ENCODE results near the gene C15orf61.

Gene C15orf61

GRCh38 chr15:67531379-67531914, 10.5 kb downstream of the C15orf61 start:
- Mint-ChIP-seq H3K9me3 (no peaks in the 10 kb centered on the region), H3K27me3 (ENCODE audit: low read depth) (no peaks in the 10 kb centered on the region), H3K36me3 (ENCODE audit: low read depth) (peaks cover 23% of the 10 kb centered on the region), H3K27ac (no peak overlapping the region), H3K4me3 (no peak overlapping the region), H3K4me1 (peaks cover 15% of the 10 kb centered on the region)
- TF ChIP-seq, protein P1, sequence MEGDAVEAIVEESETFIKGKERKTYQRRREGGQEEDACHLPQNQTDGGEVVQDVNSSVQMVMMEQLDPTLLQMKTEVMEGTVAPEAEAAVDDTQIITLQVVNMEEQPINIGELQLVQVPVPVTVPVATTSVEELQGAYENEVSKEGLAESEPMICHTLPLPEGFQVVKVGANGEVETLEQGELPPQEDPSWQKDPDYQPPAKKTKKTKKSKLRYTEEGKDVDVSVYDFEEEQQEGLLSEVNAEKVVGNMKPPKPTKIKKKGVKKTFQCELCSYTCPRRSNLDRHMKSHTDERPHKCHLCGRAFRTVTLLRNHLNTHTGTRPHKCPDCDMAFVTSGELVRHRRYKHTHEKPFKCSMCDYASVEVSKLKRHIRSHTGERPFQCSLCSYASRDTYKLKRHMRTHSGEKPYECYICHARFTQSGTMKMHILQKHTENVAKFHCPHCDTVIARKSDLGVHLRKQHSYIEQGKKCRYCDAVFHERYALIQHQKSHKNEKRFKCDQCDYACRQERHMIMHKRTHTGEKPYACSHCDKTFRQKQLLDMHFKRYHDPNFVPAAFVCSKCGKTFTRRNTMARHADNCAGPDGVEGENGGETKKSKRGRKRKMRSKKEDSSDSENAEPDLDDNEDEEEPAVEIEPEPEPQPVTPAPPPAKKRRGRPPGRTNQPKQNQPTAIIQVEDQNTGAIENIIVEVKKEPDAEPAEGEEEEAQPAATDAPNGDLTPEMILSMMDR (IDR thresholded peaks at IDR 0.05; ENCODE audit: unreplicated experiment in 3 of 3): no peak

DNA sequence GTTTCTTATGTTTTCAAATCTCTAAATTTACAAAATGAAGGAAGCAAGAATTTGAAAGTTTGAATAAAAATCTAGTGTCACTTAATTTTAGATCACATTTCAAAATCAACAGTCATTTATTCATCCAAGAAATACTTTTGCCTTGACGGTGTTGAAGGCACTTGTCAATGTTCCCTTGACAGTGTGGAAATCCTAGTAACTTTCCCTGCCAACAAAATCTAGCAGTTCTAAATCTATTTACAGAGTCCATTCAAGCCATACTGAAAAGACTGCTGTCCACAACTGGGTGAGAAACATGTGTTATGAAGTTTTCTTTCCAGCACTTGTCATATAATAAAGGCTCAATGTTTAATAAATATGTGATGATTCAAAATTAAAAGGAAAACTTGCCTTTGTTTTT, 12.9 kb downstream of the C15orf61 start:
- peaks cover 5% of the 10 kb centered on the region for H3K36me3 Mint-ChIP-seq (ENCODE audit: low read depth)
- H3K27ac Mint-ChIP-seq: no peak overlapping the region
- no peak overlapping the region for H3K4me3 Mint-ChIP-seq
- no peaks in the 10 kb centered on the region for H3K9me3 Mint-ChIP-seq
- no peaks in the 10 kb centered on the region for H3K4me1 Mint-ChIP-seq
- TF ChIP-seq, protein P1 (IDR thresholded peaks at IDR 0.05; ENCODE audit: unreplicated experiment in 3 of 3): no peak
- H3K27me3 Mint-ChIP-seq (ENCODE audit: low read depth): no peaks in the 10 kb centered on the region

GRCh38 chr15:67534360-67534759, 13.4 kb downstream of the C15orf61 start:
- H3K36me3 Mint-ChIP-seq (ENCODE audit: low read depth): peaks cover 5% of the 10 kb centered on the region
- no peak overlapping the region for H3K4me3 Mint-ChIP-seq
- H3K9me3 Mint-ChIP-seq: no peaks in the 10 kb centered on the region
- H3K27me3 Mint-ChIP-seq (ENCODE audit: low read depth): no peaks in the 10 kb centered on the region
- no peak overlapping the region for H3K27ac Mint-ChIP-seq
- H3K4me1 Mint-ChIP-seq: no peaks in the 10 kb centered on the region
- TF ChIP-seq, protein P1 (IDR thresholded peaks at IDR 0.05; ENCODE audit: unreplicated experiment in 3 of 3): no peak

GRCh38 chr15:67537771-67538170, 16.8 kb downstream of the C15orf61 start:
- Mint-ChIP-seq H3K27ac (no peak overlapping the region), H3K4me1 (peaks cover 7% of the 10 kb centered on the region), H3K36me3 (ENCODE audit: low read depth) (no peaks in the 10 kb centered on the region), H3K4me3 (peak overlapping the region in 1 of 3 experiments; percentile 21), H3K9me3 (no peaks in the 10 kb centered on the region), H3K27me3 (ENCODE audit: low read depth) (no peaks in the 10 kb centered on the region)
- TF ChIP-seq, protein P1 (IDR thresholded peaks at IDR 0.05; ENCODE audit: unreplicated experiment in 3 of 3): no peak

GRCh38 chr15:67542420-67543347, 21.8 kb downstream of the C15orf61 start, which contains the start of gene MAP2K5:
Gene MAP2K5, plus strand, starts transcription at chr15:67542703. Its CDS starts 633 bp downstream, at chr15:67543336.
- TF ChIP-seq, protein P1 (IDR thresholded peaks at IDR 0.05; ENCODE audit: unreplicated experiment in 3 of 3): no peak
- Mint-ChIP-seq H3K9me3 (no peaks in the 10 kb centered on the region), H3K36me3 (ENCODE audit: low read depth) (peaks cover 14% of the 10 kb centered on the region), H3K4me3 (peak within 1 kb of the TSS; percentile 98 to 100 (median 98)), H3K27me3 (ENCODE audit: low read depth) (peaks cover 3% of the 10 kb centered on the region), H3K27ac (peak within 1 kb of the TSS; percentile 94 to 98 (median 98)), H3K4me1 (peaks cover 24% of the 10 kb centered on the region)

Measured in nephron (organoid).